Eye (tissue), 1 donor: ENCODE measurements around the gene DAB2IP.
A peak's percentile ranks its signal among the peaks of the same experiment; 100 is the strongest.
"Not testable (repeated sequence)": the region's sequence is repeated elsewhere in the genome, so short reads cannot be mapped to it uniquely, and the experiment has no call there.

Experiments
- DNase-seq: peaks from one replicate; pipeline ENCODE4 v3.0.0-alpha.2; 2015

The DAB2IP gene

GRCh38 chr9:121651295-121652020, at the start of gene DAB2IP:
Gene DAB2IP (plus strand): TSS chr9:121651634. CDS start chr9:121651776, 142 bp downstream.
- DNase-seq, result peak; percentile 92

DNA sequence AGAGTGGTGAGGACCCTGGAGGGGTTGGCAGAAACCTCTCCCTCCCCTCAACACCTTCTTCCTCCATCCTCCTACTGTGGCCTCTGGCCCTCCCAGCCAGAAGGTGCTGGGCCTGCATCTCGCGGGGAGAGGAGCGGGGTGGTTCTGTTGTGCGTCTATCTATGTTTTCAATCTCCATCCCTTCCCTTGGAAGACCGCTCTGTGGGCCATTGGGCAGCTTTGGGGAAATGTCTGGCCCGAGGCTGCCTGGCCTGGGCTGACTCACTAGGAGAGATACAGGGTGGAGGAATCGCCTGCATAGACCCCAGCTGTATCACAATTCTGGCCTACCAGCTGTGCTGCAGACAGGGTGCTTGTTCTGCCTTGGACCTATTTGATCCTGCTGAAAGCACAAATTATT, 48.4 kb upstream of the DAB2IP start:
- DNase-seq, result no peak

GRCh38 chr9:121604242-121604641, 47.2 kb upstream of the DAB2IP start:
- peak; percentile 56 for DNase-seq

DNA sequence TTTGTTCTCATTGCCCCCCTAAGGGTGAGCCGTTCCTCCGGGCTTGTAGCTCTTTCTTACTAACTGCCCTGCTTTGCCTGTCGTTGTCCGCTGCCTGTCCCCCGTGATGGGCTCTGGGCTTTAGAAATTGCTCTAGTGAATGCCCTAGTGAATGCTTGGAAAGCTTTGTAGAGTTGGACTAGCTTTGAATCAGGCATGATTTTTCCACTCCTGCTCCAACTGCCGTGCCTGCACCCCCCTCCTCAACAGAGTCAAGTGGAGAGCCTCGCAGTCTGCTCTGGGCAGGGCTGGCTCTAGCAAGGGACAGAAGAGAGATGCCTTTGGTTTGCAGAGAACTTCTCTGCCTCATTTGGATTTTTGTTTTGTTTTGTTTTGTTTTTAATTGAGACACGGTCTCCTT, 46.8 kb upstream of the DAB2IP start:
- DNase-seq, result no peak

DNA sequence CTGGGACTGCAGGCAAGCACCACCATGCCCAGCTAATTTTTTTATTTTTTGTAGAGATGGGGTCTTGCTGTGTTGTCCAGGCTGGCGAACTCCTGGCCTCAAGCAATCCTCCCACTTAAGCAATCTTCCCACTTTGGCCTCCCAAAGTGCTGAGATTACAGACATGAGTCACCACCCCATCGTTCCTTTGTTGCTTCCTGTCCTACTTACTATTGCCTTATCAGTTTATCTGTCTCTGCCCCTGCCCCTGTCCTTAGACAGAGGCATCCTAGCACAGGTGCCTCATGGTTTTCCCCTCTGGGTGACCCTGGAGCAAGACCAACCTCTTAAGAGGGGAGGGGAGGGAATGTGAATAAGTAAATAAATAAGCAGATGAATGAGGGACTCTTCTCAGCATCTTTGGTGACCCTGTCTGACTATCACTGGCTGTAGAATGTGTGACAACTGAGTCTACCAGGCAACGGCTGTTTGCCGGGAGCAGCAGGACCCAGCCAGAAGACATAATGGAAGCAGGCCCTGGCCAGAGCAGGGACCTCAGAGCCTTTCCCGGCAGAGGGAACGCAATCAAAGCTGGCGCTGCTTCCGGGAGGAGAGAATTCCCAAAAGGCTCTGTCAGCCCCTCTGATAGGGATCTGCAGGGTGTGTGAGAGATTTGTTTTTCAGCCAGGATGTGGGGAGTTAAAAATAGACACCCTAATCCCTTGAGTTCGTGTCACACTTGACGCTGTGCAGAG, 43.8 kb upstream of the DAB2IP start:
- peak; percentile 73 for DNase-seq

- DNase-seq, result no peak
Measured at GRCh38 chr9:121608168-121608853, 43.1 kb upstream of the DAB2IP start.

GRCh38 chr9:121609822-121610637, 41.4 kb upstream of the DAB2IP start:
- DNase-seq, result no peak

GRCh38 chr9:121610638-121610953, 40.8 kb upstream of the DAB2IP start:
- DNase-seq, result no peak

DNA sequence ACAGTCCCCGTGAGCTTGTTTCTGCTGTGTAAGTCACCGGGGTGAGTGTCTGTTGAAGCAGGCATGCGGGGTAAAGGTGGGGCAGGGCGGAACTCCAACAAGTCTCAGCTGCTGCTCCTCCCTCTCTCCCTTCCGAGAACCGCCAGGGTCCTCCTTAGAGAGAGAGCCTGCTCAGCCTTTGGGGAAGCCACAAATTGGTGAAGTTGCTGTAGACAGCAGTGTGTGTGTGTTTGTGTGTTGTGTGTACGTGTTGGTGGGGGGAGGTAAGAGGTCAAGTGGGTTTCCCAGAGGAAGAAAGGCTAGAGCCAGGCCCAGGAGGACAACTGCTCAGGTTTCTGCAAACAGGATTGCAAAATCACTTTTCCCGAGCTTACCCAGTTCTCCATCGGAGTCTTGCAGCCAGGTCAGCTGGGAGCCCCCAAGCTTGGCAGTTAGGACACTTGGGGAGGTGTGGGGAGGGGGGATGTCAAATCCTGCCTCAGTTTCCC, 38.9 kb upstream of the DAB2IP start:
- no peak for DNase-seq

DNA sequence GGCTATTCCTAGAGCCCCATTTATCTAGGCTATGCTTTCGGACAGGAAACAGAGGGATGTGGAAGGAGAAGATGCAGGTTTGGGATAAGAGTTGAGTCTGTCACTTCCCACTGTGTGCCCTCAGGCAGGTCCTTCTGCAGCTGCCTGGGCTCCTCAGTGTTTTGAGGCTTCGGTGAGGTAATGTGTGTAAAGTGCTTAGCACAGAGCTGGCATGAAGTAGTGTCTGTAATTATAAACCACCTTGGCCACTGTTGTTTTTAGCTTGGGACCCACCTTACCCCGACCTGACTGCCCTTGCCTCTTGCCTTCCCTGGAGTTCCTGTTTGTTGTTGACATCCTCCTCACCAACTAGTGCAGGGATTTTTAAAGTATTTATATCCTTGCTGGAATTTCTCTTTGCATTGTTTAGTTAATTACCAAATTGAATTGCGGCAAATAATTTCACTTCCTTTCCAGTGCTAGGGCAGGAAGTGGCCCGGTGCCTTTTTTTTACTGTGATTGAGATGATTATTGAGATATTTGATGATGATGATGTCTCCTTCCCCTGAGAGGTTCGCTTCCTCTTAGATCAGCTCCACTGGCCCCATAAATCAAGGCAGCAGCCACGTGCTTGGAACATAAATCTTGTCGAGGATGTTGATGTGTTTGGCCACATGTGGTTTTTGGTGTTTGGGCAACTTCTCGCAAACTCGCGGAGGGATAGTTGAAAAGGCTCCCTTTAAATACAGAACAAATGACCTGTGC, 38.3 kb upstream of the DAB2IP start:
- DNase-seq, result no peak

DNA sequence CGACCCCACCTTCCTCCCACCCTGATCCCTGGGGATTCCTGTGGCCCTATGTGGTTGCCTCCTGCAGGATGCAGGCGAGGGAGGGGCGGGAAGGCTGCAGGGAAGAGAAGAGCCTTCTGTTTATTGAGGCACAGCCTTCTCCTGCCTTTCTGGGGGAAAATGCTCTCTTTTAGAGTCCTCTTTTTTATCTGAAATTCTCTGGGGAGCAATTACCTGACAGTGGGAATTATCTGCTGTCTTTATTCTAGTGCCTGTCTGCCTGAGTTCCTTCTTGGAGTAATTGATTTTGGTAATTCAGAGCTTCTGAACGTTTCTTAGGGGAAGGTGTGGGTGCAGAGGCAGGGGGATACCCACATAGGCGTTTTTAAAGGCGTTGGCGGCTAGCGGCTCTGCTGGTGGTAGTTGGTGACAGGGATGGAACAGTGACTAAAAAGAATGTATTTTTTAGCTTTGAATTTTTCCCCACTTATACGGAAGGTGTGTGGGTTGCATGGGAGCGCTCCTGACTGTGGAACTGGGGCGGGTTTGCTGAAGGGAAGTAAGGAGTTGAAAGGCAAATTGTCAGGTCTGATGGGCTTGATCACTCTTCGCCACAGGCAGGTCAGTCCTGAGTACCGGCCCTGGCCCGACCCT, 35.2 kb upstream of the DAB2IP start:
- no peak for DNase-seq

DNA sequence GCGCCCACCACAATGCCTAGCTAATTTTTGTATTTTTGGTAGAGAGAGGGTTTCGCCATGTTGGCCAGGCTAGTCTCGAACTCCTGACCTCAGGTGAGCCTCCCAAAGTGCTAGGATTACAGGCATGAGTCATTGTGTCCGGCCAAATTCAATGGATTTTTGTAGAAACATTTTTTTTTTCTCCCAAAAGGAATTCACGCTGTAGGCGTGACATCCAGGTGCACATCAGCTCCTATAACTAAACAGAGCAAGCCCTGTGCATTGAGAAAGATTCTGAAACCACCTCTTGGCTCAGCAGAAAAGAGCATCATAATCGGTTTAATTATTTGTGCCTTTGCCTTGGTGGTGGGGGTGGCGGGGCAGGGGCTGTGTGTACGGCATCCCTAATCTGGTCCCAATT, 32.9 kb upstream of the DAB2IP start:
- no peak for DNase-seq

GRCh38 chr9:121618910-121619309, 32.5 kb upstream of the DAB2IP start:
- not testable (repeated sequence) for DNase-seq

DNA sequence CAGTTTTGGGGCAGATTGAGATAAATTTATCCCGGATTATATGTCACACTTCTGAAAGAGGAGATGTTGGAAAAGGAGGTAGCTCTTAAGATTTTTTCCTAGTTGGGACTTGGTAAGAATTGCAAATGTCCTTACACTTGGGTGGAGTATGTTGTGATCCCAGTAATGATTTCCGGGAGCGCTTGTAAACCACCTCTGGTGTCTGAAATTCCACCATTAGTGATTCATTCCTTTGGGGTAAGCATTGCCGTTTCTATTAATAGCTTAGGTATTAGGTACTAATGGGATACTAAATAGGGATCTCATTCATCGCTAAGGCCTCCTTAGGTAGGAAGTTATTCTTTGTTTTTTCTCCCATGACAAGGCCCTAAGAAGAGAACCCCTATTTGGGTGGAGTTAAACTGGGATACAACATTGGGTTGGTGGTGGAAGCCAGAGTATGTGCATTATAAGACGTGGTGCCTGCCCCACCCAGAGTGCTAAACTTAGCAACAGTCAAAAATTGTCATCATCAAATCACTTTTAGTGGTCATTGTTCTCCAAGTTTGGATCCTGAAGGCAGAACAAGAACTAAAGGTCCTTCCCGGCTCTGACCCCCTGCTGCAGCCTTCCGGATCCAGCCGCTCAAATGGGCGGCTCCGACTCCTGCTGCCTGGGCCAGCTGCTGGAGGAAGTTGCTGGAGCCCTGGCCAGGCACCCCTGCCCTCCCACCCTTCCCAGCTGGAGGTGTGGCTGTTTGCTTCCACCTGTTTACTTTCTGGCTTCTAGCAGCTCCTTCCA, 31.7 kb upstream of the DAB2IP start:
- no peak for DNase-seq

DNA sequence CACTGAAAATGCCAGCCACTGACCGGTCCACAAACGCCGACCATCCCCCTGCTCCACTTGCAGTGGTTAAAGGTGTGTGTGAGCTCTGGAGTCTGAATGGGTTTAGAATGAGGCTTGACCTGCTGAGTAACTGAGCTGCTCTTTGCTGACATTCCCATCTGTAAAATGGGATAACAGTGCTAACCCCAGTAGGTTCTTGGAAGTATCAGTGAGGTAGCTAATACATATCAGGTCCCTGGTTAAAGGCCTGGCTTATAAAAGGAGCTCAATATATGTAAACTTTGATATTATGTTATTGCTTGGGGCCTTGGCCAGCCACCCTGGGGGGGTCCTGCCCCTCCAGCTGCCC, 31.1 kb upstream of the DAB2IP start:
- no peak for DNase-seq

- peak; percentile 60 for DNase-seq
Measured at GRCh38 chr9:121620777-121621449, 30.5 kb upstream of the DAB2IP start.

GRCh38 chr9:121622387-121623203, 28.8 kb upstream of the DAB2IP start:
- no peak for DNase-seq

DNA sequence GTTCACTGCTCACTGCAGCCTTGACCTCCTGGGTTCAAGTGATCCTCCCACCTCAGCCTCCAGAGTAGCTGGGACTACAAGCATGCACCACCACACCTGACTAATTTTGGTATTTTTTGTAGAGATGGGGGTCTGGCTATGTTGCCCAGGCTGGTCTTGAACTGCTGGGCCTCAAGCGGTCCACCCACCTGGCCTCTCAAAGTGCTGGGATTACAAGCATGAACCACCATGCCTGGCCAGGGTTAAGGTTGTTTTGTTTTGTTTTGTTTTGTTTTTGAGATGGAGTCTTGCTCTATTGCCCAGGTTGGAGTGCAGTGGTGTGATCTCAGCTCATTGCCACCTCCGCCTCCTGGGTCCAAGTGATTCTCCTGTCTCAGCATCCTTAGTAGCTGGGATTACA, 28.0 kb upstream of the DAB2IP start:
- DNase-seq, result not testable (repeated sequence)

DNA sequence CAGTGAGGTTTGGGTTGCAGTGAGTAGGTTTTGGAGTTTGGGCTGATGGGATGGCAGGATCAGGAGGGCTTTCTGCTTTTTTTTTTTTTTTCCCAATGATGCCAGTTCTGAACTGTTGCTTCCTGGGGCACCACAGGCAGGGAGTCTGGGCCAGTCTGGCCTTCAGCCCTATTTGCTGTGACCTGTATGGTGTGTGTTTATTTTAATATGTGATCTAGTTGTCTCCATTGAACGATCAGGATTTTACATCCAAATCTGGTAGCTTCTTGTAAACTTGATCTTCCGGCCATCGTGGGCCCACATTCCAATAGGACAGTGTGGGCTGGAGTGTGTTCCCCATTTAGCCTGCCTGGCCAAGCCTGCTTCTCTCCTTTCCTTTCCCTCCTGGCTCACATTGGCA, 25.8 kb upstream of the DAB2IP start:
- DNase-seq, result no peak

DNA sequence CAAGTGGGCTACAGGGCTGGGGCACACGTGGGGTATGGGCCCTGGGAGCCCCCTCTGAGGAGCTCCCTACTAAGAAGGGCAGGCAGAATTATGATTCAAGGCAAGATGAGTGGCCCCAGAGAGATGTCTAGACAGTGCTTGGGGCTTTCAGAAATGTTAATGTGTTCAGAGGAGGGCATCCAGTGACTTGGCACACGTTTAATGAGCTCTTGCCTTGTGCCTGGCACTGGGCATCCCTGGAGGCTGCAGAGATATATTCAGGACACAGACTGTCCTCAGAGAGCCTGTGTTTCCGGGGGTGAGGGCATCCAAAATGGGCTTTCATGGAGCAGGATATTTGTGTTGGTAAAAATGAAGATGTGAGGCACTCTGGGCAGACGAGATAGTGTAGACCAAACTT, 25.4 kb upstream of the DAB2IP start:
- DNase-seq, result no peak
